Right lung (tissue), 5 donors: ENCODE results near the gene PRR33. TPM values are rescaled to one million over a fixed set of nuclear protein-coding genes. Genes with fewer than 3 reads are reported as not detected.
"Not testable (repeated sequence)": the region's sequence is repeated elsewhere in the genome, so short reads cannot be mapped to it uniquely, and the experiment has no call there.

Experiments
- DNase-seq, 2 donors: peaks; one replicate each; pipeline ENCODE4 v3.0.0-alpha.2; 2013
- polyA plus RNA-seq, 5 donors: library from polyadenylated mRNA; unstranded; fragments of 120-200 nt; gene quantifications; one replicate each; pipeline versions ENCODE4 v1.2.1 to v1.2.3, GENCODE V29; 2013; ENCODE audit warnings: inconsistent platforms in 1 of 5, low replicate concordance in 1 of 5; ENCODE audit not compliant: insufficient read length in 5 of 5, insufficient read depth in 1 of 5

The PRR33 gene
- polyA plus RNA-seq, 5 donors: 0.05 to 0.47 (median 0.16) TPM

DNA sequence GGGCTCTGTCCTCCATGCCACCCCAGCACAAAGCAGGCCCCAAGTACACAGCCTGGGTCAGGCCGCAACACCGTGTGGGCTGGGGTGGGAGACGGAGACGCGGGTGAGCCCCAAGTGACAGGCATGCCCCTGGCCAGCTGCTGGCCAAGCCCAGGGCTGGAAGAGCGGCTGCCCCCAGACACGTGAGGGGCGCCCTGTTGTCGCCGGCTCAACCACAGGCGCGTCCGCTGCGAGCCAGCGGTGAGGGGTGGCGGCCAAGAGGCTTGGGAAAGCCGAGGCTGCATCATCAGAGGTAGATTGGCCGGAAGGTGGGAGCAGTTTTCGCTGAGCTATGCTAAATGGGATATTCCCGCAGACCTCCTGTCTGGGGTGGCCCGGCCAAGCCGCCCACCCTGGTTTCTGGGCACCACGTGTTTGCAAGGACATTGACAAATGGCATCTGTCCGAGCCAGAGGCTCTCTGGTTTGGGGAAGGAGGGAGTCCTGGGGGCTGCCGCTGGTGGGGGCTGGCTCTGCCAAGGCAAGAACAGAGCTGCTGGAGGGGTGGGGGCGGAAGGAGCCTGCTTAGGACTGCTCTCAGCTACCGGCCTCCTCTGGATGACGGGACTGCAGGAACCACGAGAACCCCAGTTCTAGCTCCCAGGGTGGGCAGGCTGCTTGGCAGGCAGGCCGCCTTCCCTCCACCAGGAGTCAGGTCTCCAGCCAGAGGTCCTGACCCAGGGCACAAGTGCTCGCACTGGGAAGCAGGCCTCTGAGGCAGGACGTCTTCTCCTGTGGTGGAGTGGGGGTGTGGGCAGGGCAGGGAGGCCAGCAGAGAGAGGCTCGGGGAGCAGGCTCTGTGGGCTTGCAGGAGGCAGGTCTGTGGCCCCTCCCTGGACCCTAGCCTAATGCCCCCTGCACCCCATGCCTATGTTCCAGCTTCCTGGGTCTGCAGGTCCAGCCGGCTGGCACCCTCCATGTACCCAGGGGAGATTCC is 552 bp downstream of the PRR33 start:
- no peak for DNase-seq

- no peak for DNase-seq
Measured at GRCh38 chr11:1889941-1890855, 1.5 kb downstream of the PRR33 start.

GRCh38 chr11:1889224-1889930 is 2.3 kb downstream of the PRR33 start:
- DNase-seq: no peak

- no peak for DNase-seq
Measured at GRCh38 chr11:1888811-1889210, 2.9 kb downstream of the PRR33 start.

GRCh38 chr11:1888347-1888753 is 3.3 kb downstream of the PRR33 start:
- DNase-seq: no peak

DNA sequence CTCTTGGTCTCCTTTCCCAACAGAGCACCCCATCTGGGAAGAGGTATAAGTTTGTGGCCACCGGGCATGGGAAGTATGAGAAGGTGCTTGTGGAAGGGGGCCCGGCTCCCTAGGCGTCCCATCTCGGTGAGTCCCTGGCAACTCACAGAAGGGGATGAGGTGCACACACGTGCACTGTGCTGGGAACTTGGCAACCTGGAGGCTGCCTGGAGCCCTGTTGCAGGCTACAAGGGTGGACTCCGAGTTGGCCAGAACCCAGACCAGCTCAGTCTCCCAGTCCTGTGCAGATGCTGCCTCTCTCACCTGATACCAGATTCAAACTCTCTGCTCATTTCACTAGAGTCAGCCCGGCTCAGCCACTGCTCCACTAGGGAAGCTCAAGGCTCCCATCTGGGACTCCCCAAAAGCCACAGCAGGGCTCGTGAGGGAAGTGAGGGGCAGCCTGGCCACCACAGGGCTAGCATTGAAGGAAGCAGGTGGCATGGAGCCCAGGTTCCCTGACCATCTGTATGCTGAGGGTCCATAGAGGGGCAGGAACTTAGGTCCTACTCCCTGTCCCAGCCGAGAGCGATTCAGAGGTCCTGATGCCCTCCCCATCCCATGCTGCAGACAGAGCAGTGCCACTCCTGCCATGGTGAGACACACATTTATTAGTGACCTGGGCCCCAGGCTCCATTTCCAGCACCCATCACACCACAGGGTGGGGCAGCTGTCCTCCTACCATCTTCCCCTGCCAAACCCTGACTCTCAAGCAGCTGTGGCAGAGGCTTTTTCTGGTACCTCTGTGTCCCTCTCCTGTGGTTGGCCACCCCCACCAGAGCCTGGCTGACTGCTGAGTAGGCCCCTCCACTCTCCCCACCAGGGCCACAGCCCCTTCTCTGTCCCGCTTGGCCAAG is 4.0 kb downstream of the PRR33 start:
- DNase-seq: no peak

GRCh38 chr11:1886551-1886950 is 5.1 kb downstream of the PRR33 start:
- not testable (repeated sequence) for DNase-seq

DNA sequence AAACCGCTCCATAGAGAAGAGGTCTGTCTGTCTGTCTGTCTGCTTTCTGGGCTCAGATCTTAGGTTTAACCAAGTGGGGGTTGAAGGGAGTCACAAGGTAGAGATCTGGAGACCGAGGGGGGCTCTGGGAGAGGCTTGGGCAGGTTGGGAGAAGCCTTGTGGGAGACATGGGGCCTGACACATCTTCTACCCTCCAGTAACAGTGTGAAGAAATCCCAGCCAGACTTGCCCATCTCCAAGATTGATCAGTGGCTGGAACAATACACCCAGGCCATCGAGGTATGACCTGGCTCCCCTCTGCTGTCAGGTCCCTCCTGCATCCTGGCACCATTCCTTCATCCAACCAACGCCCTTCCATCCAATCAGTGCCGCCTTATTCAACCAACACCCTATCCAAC is 7.4 kb downstream of the PRR33 start:
- no peak for DNase-seq

DNA sequence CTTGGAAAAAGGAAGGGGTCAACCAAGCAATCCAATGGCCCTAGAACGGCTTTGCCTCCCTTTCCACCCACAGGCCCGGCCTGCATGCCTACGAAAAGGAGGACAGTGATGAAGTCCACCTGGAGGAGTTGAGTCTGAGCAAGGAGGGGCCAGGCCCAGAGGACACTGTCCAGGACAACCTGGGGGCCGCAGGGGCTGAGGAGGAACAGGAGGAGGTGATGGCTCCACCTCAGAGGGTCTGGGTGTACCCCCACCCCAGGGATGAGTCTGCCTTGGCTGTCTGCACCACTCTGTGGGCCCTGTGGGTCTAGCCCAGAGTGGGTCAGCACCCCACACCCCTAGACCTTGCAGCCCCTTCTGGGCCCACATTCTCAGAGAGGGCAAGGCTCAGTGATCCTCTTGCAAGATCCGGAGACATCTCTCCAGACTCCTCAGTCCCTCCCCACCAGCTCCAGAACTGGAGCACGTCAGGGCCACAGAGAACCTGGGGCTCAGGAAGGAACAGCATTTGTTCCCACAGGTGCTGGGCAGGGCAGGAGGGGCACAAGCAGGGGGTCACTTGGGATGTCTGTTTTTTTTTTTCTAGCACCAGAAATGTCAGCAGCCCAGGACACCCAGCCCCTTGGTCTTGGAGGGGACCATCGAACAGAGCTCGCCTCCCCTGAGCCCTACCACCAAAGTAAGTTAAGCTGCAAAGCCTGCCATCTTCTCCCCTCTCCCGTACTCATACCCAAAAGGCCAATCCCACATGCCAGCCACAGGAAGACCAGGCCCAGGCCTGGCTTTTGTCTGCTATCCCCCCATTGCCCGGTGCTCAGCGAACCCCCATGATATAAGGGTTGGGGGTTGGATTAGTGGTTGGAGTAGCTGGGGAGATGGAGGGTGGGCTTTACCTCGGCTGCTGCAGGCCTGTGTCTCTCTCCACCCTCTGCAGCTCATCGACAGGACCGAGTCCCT is 8.1 kb downstream of the PRR33 start:
- DNase-seq: no peak

- DNase-seq: peak; percentile 68 to 75
Measured at GRCh38 chr11:1882265-1883238, 9.1 kb downstream of the PRR33 start.

GRCh38 chr11:1881442-1882264 is 10.0 kb downstream of the PRR33 start:
- DNase-seq: no peak

GRCh38 chr11:1880746-1881441 is 10.8 kb downstream of the PRR33 start:
- no peak for DNase-seq

- no peak for DNase-seq
Measured at GRCh38 chr11:1879941-1880720, 11.6 kb downstream of the PRR33 start.

- no peak for DNase-seq
Measured at GRCh38 chr11:1879342-1879940, 12.3 kb downstream of the PRR33 start.
